ENCODE data around the gene CFAP61.

- no peak for TF ChIP-seq POLR2A (IDR thresholded peaks at IDR 0.05)
- TF ChIP-seq, protein P1, sequence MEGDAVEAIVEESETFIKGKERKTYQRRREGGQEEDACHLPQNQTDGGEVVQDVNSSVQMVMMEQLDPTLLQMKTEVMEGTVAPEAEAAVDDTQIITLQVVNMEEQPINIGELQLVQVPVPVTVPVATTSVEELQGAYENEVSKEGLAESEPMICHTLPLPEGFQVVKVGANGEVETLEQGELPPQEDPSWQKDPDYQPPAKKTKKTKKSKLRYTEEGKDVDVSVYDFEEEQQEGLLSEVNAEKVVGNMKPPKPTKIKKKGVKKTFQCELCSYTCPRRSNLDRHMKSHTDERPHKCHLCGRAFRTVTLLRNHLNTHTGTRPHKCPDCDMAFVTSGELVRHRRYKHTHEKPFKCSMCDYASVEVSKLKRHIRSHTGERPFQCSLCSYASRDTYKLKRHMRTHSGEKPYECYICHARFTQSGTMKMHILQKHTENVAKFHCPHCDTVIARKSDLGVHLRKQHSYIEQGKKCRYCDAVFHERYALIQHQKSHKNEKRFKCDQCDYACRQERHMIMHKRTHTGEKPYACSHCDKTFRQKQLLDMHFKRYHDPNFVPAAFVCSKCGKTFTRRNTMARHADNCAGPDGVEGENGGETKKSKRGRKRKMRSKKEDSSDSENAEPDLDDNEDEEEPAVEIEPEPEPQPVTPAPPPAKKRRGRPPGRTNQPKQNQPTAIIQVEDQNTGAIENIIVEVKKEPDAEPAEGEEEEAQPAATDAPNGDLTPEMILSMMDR (IDR thresholded peaks at IDR 0.05) = no peak
These were observed 315.5 kb downstream of the CFAP61 start, which contains the start of gene INSM1 for GRCh38 chr20:20367575-20368417.

Measured in heart left ventricle (tissue), 13 donors.